Measurements from ENCODE around the gene SSUH2.
"Not testable (repeated sequence)": the region's sequence is repeated elsewhere in the genome, so short reads cannot be mapped to it uniquely, and the experiment has no call there.

SSUH2 gene

GRCh38 chr3:8608041-8608790 lies 36.4 kb downstream of the SSUH2 start:
- DNase-seq: no peak

- DNase-seq: no peak
These were observed 37.2 kb downstream of the SSUH2 start for GRCh38 chr3:8607234-8608040.

DNA sequence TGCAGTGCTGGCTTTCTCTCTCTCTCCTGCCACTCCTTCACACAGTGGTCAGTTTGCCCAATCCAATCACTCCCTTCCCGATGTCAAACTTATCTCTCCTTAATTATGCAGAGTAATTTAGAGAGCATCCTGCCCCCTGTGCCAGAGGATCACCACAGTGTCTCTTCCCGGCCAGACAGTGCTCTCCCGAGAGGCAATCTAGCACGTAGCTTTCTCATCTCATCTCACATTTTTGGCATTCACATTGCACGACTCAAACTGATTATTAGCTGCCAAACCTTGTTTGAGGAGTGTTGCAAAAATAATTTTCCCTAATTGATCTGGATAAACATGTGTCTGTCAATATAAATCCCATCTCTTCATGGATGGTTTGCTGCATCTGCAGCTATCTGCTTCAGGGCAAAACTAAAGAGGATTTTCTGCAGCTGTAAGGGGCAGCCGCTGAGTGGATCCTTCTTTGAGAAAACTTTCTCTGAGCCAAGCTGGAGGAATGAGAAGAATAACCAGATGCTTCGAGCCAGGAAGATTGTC lies 37.8 kb downstream of the SSUH2 start:
- DNase-seq: no peak

GRCh38 chr3:8604988-8605387 lies 39.6 kb downstream of the SSUH2 start:
- no peak for DNase-seq

DNA sequence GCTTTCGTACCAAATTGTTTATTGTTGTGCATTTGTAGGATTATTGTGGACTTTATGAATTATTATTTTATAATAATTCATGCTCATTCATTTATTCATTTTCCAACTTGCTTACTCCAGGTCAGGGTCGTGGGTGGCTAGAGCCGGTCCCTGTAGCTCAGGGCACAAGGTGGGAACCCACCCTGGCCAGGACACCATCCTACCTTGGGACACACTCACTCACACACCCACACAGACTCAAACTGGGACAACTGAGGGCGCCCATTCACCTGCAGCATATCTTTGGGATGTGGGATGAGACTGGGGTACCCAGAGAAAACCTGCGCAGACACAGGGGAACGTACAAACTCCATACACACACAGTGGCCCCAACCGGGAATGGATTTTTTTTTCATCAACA lies 40.6 kb downstream of the SSUH2 start:
- no peak for DNase-seq

DNA sequence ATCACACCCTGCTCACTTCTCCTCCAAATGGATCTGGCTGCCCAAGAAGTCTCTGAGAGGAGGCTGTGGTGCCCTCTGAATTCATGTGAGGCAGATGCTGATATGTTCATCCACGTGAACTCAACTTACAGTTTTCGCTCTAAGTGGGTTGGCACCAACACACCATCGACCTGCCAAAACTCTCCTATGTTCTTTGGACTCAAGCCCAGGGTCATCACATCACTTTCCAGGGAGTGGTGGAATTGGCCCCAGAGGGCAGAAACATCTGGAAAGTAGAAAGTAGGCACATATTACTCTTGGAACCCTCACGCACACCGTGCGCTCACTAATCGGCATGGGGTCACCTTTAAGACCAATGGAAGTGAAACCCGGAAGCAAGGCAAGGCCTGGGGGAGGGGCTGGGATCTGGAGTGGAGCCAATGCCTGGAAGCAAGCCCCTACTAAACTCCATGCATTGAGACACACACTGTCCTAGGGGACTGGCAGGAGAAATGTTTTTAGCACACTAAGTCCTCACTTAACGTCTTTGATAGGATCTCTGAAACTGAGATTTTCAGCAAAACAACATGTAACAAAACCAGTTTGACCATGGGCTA lies 41.4 kb downstream of the SSUH2 start:
- no peak for DNase-seq

DNA sequence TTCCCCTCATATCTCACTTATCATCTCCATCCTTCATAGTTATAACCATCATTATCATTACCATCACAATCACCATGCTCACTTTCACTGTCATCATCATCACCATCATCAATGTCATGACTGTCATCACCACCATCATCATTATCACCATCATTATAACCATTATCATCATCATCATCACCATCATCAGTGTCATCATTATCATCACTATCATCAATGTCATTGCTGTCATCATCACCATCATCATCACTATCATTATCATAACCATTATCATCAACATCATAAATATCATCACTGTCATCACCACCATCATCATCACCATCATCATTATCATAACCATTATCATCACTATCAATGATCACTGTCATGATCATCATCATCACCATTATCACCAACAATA lies 44.1 kb downstream of the SSUH2 start:
- DNase-seq: no peak

- no peak for DNase-seq
These were observed 45.5 kb downstream of the SSUH2 start for GRCh38 chr3:8599146-8599545.

DNA sequence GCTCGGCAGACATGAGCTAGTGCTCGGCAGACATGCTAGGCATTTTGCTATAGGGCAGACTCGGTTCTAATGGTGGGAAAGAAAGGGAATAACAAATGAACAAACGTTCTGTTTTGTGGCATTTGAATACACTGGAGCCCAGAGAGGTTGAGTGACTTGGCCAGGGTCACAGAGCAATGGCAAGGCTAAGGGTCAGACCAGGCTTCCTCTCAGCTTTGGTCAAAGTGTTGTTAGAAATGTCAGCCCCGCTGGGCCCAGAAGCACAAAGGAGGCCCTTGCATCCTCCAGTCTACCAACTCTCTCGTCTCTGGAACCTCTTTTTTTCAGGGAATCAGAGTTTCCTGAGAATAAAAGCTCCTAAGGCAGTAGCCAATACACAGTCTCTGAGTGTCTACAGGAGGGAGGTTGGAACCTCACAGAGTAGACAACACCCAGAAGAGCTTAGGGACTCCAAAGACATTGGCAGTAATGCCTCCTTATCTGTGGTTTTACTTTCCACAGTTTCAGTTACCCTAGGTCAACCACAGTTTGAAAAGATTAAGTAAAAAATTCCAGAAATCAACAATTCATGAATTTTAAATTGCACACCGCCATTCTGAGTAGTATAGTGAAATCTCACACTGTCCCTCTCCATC lies 47.3 kb downstream of the SSUH2 start:
- DNase-seq: no peak

DNA sequence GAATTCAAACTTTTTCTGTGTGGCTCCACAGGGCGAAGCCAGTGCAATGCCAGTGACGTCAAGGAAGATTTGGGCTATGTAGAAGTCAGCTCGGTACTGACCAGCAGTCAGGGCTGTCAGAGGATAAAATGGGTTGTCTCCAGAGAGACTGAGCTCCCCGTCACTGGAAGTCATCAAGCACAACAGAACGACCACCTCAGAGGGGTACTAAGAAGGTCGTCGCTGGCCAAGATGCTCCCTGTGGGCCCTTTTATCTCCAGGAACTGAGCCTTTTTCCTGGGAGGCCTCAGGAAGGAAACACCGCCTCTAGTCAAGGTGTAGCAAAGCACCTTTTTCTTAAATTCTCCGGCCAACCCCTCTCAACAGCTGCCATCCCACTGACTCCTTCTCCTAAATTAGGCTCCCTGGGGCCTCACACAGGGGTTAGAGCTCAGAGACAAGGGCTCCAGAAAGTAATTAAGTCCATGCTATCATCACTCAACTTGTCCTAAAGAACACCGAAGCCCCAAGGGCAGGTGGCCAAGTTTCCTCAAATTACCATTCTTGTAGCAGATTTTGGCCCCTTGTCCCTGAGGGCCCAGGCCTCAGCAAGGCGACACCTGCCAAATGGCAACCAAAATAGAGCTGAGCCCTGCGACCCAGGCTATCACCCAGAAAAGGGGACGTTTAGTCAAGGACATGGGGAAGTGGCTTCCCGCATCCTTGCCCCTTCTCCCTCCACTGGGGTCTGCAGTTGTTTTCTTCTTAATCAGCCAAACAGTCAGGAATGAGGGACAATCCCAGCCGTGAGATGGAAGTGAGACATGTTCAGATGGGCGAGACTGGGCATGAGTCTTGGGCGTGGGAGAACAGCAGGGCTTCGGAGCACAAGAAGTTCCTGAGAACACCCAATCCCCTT lies 48.0 kb downstream of the SSUH2 start:
- DNase-seq: no peak

GRCh38 chr3:8595695-8596115 lies 48.9 kb downstream of the SSUH2 start:
- no peak for DNase-seq

DNA sequence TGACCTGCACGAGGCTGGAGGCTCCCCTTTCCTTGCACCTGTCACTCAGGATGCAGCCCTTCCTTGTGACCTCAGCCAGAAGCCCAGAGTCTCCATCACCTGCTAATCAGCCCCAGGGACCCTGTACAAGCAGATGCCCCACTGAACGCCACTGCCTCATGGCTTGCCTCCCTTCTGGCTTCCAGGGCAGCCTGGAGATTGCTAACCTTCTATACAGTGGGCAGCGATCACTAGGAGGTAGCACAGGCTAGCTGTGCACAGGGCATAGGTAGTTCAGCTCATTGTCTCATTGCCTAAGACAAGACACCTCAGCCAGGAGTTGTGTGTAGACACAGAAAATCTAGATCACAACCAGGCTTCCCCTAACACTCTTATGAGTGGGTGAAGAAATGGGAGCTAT lies 49.3 kb downstream of the SSUH2 start:
- no peak for DNase-seq

DNA sequence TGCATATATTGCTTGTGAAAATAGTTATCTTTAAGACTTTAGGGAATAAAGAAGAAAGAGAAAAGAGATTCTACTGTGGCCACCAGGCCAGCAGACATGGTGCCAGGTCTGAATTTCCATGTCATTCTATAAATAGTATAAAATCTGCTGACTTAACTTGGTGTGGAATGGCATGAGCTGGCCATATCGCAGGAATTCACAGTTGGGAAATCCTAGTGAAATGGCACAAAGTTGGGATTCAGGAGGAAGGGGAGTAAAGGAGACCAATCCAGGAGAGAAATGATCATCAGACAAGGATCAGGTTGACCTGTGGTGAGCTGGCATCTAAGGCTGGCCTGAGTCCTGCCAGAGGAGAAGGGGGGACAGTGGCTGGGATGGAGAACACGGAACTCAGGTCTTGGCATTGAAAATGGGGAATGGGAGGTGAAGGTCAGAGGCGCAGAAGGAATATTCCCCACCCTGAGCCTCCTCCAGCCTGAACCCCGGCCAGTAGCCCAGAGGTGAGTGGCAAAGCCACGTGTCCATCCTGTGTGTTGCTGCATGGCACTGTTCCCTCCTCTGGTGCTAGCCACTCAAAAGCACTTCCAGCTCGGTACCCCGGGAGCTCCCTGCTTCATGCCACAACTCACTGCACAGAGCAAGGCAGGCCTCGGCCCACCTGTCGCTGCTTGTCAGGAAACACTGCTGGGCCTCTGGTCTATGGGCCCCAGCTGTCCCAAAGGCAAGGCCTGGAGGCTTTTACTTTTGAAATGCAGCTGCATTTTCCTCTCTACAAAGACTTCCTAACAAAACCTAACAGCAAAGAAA lies 51.4 kb downstream of the SSUH2 start:
- no peak for DNase-seq

GRCh38 chr3:8589880-8590556 lies 54.6 kb downstream of the SSUH2 start:
- DNase-seq: no peak

DNA sequence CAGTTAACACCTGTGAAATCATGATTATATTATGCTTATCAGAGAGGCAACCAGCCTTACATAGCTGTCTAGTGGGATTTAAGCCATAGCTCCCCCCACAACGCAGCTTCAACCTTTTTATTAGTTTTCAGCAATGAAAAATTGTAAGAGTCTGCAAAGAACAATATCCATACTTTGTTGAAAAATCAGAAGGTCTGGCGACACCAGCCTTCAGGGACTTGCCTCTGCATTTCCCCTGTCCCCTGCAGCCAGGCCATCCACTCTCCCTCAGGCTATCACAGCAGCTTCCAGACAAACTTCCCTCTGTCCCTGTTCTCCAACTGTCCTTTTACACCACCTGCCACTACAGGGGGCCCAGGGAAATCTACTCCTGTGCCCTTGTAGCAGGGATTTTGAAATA lies 59.9 kb downstream of the SSUH2 start:
- DNase-seq: no peak

DNA sequence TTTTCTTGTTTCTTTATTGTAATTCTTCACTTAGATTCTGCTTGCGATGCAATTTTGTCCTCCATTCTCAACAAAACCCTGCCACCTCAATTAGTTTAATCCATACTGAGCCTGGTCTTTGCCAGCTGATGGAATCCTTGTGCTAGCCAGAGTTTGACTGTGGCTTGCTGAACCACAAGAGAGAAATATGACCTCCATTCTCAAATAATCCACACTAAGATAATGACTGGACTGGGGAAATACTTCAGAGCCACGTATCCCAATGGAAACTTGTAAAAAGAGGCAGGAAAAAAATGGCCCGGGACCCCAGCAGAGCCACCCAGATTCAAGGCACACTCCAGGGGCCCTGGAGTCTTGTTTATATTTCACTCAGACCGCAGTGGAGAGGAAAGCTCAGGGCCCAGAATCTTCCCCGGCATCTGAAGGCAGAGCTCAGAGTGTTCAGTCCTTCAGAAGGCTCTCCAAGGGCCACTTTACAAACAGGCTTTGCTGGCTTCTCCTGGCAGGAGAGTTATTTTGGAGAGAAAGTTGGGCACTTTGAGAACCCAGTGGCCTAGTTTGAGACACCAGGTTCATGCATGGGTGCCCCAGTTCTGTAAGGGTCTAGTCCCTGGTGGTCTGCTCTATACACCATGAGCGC lies 62.7 kb downstream of the SSUH2 start:
- DNase-seq: no peak

DNA sequence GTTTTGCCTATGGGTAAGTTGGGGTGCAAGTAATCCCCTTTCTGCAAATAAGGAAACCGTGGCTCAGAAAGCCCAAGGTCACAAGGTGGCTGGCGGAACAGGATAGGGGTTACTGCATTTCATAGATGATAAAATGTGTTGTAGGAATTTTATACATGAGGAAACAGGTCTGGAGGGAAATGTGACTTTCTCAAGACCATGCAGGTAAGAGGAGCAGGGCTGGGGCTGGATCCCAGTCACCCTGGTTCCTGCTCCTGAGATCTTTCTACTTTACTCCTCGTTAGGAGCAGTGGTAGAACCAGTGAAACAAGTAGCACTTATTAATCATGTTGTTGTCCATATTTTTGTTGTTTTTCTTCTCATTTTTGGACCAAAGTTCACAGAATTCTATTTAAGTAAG lies 63.2 kb downstream of the SSUH2 start:
- no peak for DNase-seq

DNA sequence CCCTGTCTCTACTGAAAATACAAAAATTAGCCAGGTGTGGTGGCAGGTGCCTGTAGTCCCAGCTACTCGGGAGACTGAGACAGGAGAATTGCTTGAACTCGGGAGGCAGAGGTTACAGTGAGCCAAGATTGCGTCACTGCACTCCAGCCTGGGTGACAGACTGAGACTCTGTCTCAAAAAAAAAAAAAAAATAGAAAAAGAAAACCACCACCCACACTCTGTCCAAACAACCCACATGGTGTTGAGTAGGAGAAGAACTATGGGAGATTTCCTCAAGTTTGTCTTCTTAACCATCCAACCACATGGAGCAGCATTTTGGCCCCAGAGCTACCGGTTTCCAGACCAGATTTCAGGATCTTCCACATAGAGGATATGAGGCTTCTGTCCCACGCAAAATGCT lies 64.2 kb downstream of the SSUH2 start:
- not testable (repeated sequence) for DNase-seq

GRCh38 chr3:8579943-8580342 lies 64.7 kb downstream of the SSUH2 start:
- DNase-seq: no peak

- DNase-seq: no peak
These were observed 65.5 kb downstream of the SSUH2 start for GRCh38 chr3:8579096-8579495.
